GM19463 (cell line): Measurements from ENCODE around the gene KCNJ11.
"Not testable (repeated sequence)": the region's sequence is repeated elsewhere in the genome, so short reads cannot be mapped to it uniquely, and the experiment has no call there.

Experiments
- ATAC-seq: cut with Tn5 transposase; IDR thresholded peaks from one replicate; pipeline ENCODE4 v1.9.1; 2021; ENCODE audit warnings: mild to moderate bottlenecking, moderate library complexity; ENCODE audit not compliant: unreplicated experiment

The KCNJ11 gene

GRCh38 chr11:17388609-17389210 lies at the start of gene KCNJ11:
KCNJ11 (minus strand) TSS chr11:17388659; CDS start chr11:17388091, 568 bp downstream.
- peak; percentile 51 for ATAC-seq

- ATAC-seq = no peak
Measured at GRCh38 chr11:17437366-17437765, 48.9 kb upstream of the KCNJ11 start.

- ATAC-seq = no peak
Measured at GRCh38 chr11:17434108-17434507, 45.6 kb upstream of the KCNJ11 start.

GRCh38 chr11:17432002-17432401 lies 43.5 kb upstream of the KCNJ11 start:
- ATAC-seq = no peak

GRCh38 chr11:17431139-17431538 lies 42.7 kb upstream of the KCNJ11 start:
- no peak for ATAC-seq

GRCh38 chr11:17430616-17431015 lies 42.2 kb upstream of the KCNJ11 start:
- ATAC-seq = no peak

- ATAC-seq = no peak
Measured at GRCh38 chr11:17428925-17429324, 40.5 kb upstream of the KCNJ11 start.

GRCh38 chr11:17428261-17428660 lies 39.8 kb upstream of the KCNJ11 start:
- no peak for ATAC-seq

GRCh38 chr11:17426233-17426632 lies 37.8 kb upstream of the KCNJ11 start:
- not testable (repeated sequence) for ATAC-seq

- no peak for ATAC-seq
Measured at GRCh38 chr11:17423533-17424310, 35.3 kb upstream of the KCNJ11 start.

- no peak for ATAC-seq
Measured at GRCh38 chr11:17421781-17422180, 33.3 kb upstream of the KCNJ11 start.

GRCh38 chr11:17418444-17419081 lies 30.1 kb upstream of the KCNJ11 start:
- no peak for ATAC-seq

GRCh38 chr11:17416492-17416891 lies 28.0 kb upstream of the KCNJ11 start:
- no peak for ATAC-seq

GRCh38 chr11:17415523-17416104 lies 27.2 kb upstream of the KCNJ11 start:
- no peak for ATAC-seq

- ATAC-seq = no peak
Measured at GRCh38 chr11:17414992-17415391, 26.5 kb upstream of the KCNJ11 start.

- ATAC-seq = no peak
Measured at GRCh38 chr11:17414317-17414737, 25.9 kb upstream of the KCNJ11 start.

- ATAC-seq = no peak
Measured at GRCh38 chr11:17413414-17414316, 25.2 kb upstream of the KCNJ11 start.

- ATAC-seq = no peak
Measured at GRCh38 chr11:17412488-17413180, 24.2 kb upstream of the KCNJ11 start.

GRCh38 chr11:17411418-17411817 lies 23.0 kb upstream of the KCNJ11 start:
- ATAC-seq = no peak
